Peyer's patch (tissue), 4 donors: Measurements from ENCODE around the gene LMNB1. TPM values are rescaled to one million over a fixed set of nuclear protein-coding genes. Genes with fewer than 3 reads are reported as not detected.

Source experiments
- DNase-seq, 3 donors: peaks; one replicate each; pipeline ENCODE4 v3.0.0-alpha.2; 2017 to 2019
- H3K27ac ChIP-seq, 4 donors: fragments of 200-600 bp; sonication (generic); one replicate each; pipeline ENCODE4 v1.5.1; 2016 to 2019
- H3K27me3 ChIP-seq, 2 donors: fragments of 200-600 bp; sonication (generic); one replicate each; pipeline ENCODE4 v1.5.1; 2019
- H3K36me3 ChIP-seq, 3 donors: fragments of 200-600 bp; sonication (generic); one replicate each; pipeline ENCODE4 v1.5.1; 2016 to 2019
- H3K4me1 ChIP-seq, 4 donors: fragments of 200-600 bp; sonication (generic); one replicate each; pipeline ENCODE4 v1.5.1; 2016 to 2019
- H3K4me3 ChIP-seq, 4 donors: fragments of 200-600 bp; sonication (generic); 1 replicate in 3 of 4; 2 replicates in 1 of 4; pipeline ENCODE4 v1.5.1; 2016 to 2019; ENCODE audit warnings: mild to moderate bottlenecking in 1 of 4
- H3K9me3 ChIP-seq, 4 donors: fragments of 200-600 bp; sonication (generic); one replicate each; pipeline ENCODE4 v1.5.1; 2016 to 2019; ENCODE audit warnings: mild to moderate bottlenecking in 1 of 4
- CTCF ChIP-seq, 6 experiments: fragments of 450-650 bp in 4 of 6; fragments of 200-600 bp in 2 of 6; sonication (generic) in 1 of 6; IDR thresholded peaks; one replicate each; pipeline ENCODE4 v1.5.1; 2017 to 2019; ENCODE audit warnings: antibody characterized with exemption in 6 of 6, mild to moderate bottlenecking in 3 of 6, moderate library complexity in 1 of 6
- POLR2A ChIP-seq, 2 donors: fragments of 450-650 bp; IDR thresholded peaks; one replicate each; pipeline ENCODE4 v1.5.1; 2017; ENCODE audit warnings: antibody characterized with exemption in 2 of 2, mild to moderate bottlenecking in 2 of 2, moderate library complexity in 2 of 2
- total RNA-seq, 4 donors: library from RNA; depleted of rRNA; stranded (reverse); fragments of >200 nt; gene quantifications; one replicate each; pipeline ENCODE4 v1.1.0, GENCODE V29; 2016

The LMNB1 gene
- total RNA-seq, 4 donors from 2014 or later = 18.6 to 83.3 (median 23.1) TPM

GRCh38 chr5:126847456-126847820 lies 70.5 kb downstream of the LMNB1 start:
- Histone ChIP-seq H3K27ac (peak overlapping the region in 1 of 4 donors; percentile 22), H3K27me3 (no peaks in the 10 kb centered on the region), H3K36me3 (no peaks in the 10 kb centered on the region), H3K9me3 (no peaks in the 10 kb centered on the region), H3K4me3 (no peak overlapping the region), H3K4me1 (peaks cover 0 to 17% (median 8%) of the 10 kb centered on the region in 4 donors)
- TF ChIP-seq POLR2A (IDR thresholded peaks at IDR 0.05) = no peak
- TF ChIP-seq CTCF (IDR thresholded peaks at IDR 0.05) = no peak
- DNase-seq = no peak

GRCh38 chr5:126847826-126848251 lies 70.9 kb downstream of the LMNB1 start:
- H3K4me1 ChIP-seq = peaks cover 0 to 17% (median 10%) of the 10 kb centered on the region in 4 donors
- H3K27ac ChIP-seq = peak overlapping the region in 1 of 4 donors; percentile 22
- no peak overlapping the region for H3K4me3 ChIP-seq
- no peaks in the 10 kb centered on the region for H3K9me3 ChIP-seq
- no peak for TF ChIP-seq CTCF (IDR thresholded peaks at IDR 0.05)
- TF ChIP-seq POLR2A (IDR thresholded peaks at IDR 0.05) = no peak
- DNase-seq = no peak
- H3K36me3 ChIP-seq = no peaks in the 10 kb centered on the region
- no peaks in the 10 kb centered on the region for H3K27me3 ChIP-seq

GRCh38 chr5:126848253-126848652 lies 71.3 kb downstream of the LMNB1 start:
- Histone ChIP-seq H3K4me1 (peaks cover 0 to 17% (median 10%) of the 10 kb centered on the region in 4 donors), H3K27ac (peak overlapping the region in 2 of 4 donors; percentile 26 to 34), H3K9me3 (no peaks in the 10 kb centered on the region), H3K4me3 (no peak overlapping the region), H3K27me3 (no peaks in the 10 kb centered on the region), H3K36me3 (no peaks in the 10 kb centered on the region)
- TF ChIP-seq CTCF (IDR thresholded peaks at IDR 0.05) (no peak), POLR2A (IDR thresholded peaks at IDR 0.05) (no peak)
- DNase-seq = no peak

DNA sequence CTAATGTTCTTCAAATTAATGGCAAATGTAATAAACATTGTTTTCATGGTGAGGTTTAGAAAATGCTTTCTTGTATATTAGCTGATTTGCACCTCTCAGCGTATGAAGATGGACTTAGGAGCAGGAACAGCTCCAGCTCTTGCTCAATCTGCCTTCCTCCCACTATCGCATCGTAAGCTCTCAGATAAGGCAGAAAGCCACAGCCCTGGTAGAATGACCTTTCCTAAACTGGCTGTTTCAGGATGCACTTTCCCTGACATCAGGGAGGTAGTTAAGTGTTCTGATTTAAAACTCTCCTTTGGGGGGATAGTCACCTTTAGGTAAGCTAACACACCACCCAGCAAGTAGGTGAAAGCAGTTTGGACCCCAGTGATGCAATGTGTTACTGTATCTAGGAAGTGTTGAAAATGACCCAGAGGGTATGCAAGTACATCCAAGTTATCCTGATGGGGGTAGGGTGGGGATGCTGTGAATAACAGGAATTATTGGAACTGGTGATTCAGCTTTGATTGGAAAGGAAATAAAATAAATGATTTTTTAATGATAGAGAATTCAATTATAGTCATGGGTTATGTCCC lies 72.3 kb downstream of the LMNB1 start:
- Histone ChIP-seq H3K27ac (no peak overlapping the region), H3K4me1 (peaks cover 0 to 17% (median 10%) of the 10 kb centered on the region in 4 donors), H3K27me3 (no peaks in the 10 kb centered on the region), H3K36me3 (no peaks in the 10 kb centered on the region), H3K9me3 (no peaks in the 10 kb centered on the region), H3K4me3 (no peak overlapping the region)
- TF ChIP-seq POLR2A (IDR thresholded peaks at IDR 0.05) (no peak), CTCF (IDR thresholded peaks at IDR 0.05) (no peak)
- DNase-seq = no peak

GRCh38 chr5:126851501-126852011 lies 74.6 kb downstream of the LMNB1 start:
- TF ChIP-seq CTCF (IDR thresholded peaks at IDR 0.05) = no peak
- no peak for TF ChIP-seq POLR2A (IDR thresholded peaks at IDR 0.05)
- peaks cover 0 to 14% (median 6%) of the 10 kb centered on the region in 4 donors for H3K4me1 ChIP-seq
- peak overlapping the region in 3 of 4 donors; percentile 31 to 79 (median 76) for H3K27ac ChIP-seq
- no peaks in the 10 kb centered on the region for H3K27me3 ChIP-seq
- no peak overlapping the region for H3K4me3 ChIP-seq
- DNase-seq = peak in 1 of 3 donors; percentile 52
- H3K36me3 ChIP-seq = no peaks in the 10 kb centered on the region
- no peaks in the 10 kb centered on the region for H3K9me3 ChIP-seq
